ENCODE measurements around the gene SLIT3.

DNA sequence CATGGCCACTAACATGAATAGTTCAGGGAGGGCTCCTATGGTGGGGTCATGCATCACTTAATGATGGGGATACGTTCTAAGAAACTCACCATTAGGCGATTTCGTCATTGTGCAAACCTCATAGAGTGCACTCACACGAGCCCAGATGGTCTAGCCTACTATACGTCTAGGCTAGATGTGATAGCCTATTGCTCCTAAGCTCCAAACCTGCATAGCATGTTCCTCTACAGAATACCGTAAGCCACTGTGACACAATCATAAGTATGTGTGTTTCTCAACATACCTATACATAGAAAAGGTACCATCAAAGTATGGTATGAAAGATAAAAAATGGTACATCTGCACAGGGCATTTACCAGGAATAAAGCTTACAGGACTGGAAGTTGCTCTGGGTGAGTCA, 6.3 kb downstream of the SLIT3 start:
- TF ChIP-seq, protein P1, sequence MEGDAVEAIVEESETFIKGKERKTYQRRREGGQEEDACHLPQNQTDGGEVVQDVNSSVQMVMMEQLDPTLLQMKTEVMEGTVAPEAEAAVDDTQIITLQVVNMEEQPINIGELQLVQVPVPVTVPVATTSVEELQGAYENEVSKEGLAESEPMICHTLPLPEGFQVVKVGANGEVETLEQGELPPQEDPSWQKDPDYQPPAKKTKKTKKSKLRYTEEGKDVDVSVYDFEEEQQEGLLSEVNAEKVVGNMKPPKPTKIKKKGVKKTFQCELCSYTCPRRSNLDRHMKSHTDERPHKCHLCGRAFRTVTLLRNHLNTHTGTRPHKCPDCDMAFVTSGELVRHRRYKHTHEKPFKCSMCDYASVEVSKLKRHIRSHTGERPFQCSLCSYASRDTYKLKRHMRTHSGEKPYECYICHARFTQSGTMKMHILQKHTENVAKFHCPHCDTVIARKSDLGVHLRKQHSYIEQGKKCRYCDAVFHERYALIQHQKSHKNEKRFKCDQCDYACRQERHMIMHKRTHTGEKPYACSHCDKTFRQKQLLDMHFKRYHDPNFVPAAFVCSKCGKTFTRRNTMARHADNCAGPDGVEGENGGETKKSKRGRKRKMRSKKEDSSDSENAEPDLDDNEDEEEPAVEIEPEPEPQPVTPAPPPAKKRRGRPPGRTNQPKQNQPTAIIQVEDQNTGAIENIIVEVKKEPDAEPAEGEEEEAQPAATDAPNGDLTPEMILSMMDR (conservative IDR thresholded peaks at IDR 0.05): no peak
- no peak for TF ChIP-seq EZH2 (IDR thresholded peaks at IDR 0.05; ENCODE audit: low read depth)

Measured in PC-9 (cell line).